Left lung (tissue), 10 donors: Measurements from ENCODE around the gene RUFY4. TPM values are rescaled to one million over a fixed set of nuclear protein-coding genes. Genes with fewer than 3 reads are reported as not detected.

Experiments
- ATAC-seq: fragments of 200-7000 bp; cut with Tn5 transposase; one replicate; pipeline ENCODE4 v1.9.1; 2020; ENCODE audit warnings: moderate library complexity
- DNase-seq, 4 donors: peaks; one replicate each; pipeline ENCODE4 v3.0.0-alpha.2; 2013 to 2020
- H3K27ac ChIP-seq, 2 donors: fragments of 200-600 bp; sonication (generic) in 1 of 2; one replicate each; pipeline versions ENCODE4 v1.5.0 to v1.8.0; 2020 to 2021
- H3K27me3 ChIP-seq, 2 donors: fragments of 200-600 bp; sonication (generic) in 1 of 2; one replicate each; pipeline versions ENCODE4 v1.5.0 to v1.8.0; 2020 to 2021
- H3K36me3 ChIP-seq, 2 donors: fragments of 200-600 bp; sonication (generic) in 1 of 2; one replicate each; pipeline versions ENCODE4 v1.5.0 to v1.8.0; 2020 to 2021
- H3K4me1 ChIP-seq, 2 donors: fragments of 200-600 bp; one replicate each; pipeline ENCODE4 v1.8.0; 2021
- H3K4me3 ChIP-seq, 2 donors: fragments of 200-600 bp; sonication (generic) in 1 of 2; one replicate each; pipeline versions ENCODE4 v1.5.0 to v1.8.0; 2020 to 2021; ENCODE audit warnings: mild to moderate bottlenecking in 1 of 2
- H3K9me3 ChIP-seq, 2 donors: fragments of 200-600 bp; sonication (generic) in 1 of 2; one replicate each; pipeline versions ENCODE4 v1.5.0 to v1.8.0; 2020 to 2021
- intact Hi-C, 2 donors: fragments of 100-400 bp; cut with DNase I; formaldehyde crosslinking; loops; one replicate each; pipeline versions ENCODE4 v1.11.2 to v1.14.2; 2022
- polyA plus RNA-seq, 6 donors: library from polyadenylated mRNA; unstranded; fragments of 120-200 nt; gene quantifications; one replicate each; pipeline ENCODE4 v1.2.1, GENCODE V29; 2013; ENCODE audit not compliant: insufficient read length in 6 of 6
- total RNA-seq, 2 donors: library from RNA; stranded (reverse); fragmentation: NEBNext Ultra II Directional; extraction: Animal tissue kit (Norgen Biotek cat#: 25700); gene quantifications; one replicate each; pipeline ENCODE4 v1.2.1, GENCODE V29; 2021
- TF ChIP-seq, protein P1 (sequence below), 2 donors: fragments of 200-600 bp; sonication (generic) in 1 of 2; IDR thresholded peaks; one replicate each; pipeline versions ENCODE4 v1.5.0 to v1.8.0; 2021; ENCODE audit warnings: antibody characterized with exemption in 2 of 2
- donor health status: DM: no; HTN: yes; CAD: no.
- donor health status: DM: no; HTN: no; CAD: no.

RUFY4 gene
- total and polyA plus RNA-seq, 8 donors: 0.41 to 0.74 (median 0.51) TPM; not detected in 1

DNA sequence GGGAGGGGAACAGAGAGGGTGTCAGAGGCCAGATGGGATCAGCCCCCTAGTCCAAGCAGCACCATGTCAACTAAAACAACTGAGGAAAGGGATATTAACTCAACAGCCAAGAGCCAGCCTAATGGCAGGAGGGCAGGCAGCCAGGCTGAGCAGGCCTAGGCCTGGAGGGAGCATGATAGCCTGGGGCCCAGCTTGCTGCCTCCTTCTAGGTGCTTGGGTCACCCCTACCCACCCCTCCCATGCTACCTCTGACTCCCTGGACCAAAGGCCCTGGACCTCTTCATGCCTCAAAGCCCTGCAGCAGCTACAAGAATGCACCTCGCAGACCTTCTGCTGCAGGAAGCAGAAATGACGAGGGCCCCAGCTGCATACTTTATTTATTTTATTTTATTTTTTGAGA is 44.2 kb upstream of the RUFY4 start:
- no peak overlapping the region for H3K27ac ChIP-seq
- ATAC-seq (no peak), DNase-seq (peak in 1 of 4 donors; percentile 18)
- TF ChIP-seq, protein P1, sequence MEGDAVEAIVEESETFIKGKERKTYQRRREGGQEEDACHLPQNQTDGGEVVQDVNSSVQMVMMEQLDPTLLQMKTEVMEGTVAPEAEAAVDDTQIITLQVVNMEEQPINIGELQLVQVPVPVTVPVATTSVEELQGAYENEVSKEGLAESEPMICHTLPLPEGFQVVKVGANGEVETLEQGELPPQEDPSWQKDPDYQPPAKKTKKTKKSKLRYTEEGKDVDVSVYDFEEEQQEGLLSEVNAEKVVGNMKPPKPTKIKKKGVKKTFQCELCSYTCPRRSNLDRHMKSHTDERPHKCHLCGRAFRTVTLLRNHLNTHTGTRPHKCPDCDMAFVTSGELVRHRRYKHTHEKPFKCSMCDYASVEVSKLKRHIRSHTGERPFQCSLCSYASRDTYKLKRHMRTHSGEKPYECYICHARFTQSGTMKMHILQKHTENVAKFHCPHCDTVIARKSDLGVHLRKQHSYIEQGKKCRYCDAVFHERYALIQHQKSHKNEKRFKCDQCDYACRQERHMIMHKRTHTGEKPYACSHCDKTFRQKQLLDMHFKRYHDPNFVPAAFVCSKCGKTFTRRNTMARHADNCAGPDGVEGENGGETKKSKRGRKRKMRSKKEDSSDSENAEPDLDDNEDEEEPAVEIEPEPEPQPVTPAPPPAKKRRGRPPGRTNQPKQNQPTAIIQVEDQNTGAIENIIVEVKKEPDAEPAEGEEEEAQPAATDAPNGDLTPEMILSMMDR (IDR thresholded peaks at IDR 0.05): no peak
- no peaks in the 10 kb centered on the region for H3K9me3 ChIP-seq
- H3K4me3 ChIP-seq: no peak overlapping the region
- H3K4me1 ChIP-seq: peaks cover 0 to 4% of the 10 kb centered on the region in 2 donors
- intact Hi-C loops: no loop called here
- H3K36me3 ChIP-seq: no peaks in the 10 kb centered on the region
- H3K27me3 ChIP-seq: no peaks in the 10 kb centered on the region

DNA sequence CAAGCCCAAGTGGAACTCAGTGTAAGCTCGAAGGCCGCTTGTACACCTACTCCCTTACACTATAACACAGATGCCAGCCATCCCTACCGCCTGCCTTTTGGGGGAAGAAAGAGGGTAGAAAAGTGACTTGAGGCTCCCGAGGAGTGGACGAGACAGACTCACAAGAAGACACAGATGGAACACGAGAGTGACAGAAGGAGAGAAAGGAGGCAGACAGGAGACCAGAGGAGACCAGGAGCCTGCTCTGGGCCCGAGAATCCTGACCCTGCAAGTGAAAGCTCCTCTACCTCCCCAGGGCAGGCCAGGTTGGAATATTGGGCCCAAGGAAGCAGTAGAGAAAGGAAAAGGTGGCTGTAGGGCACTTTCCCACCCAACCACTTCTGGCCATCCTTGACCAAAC is 42.8 kb upstream of the RUFY4 start:
- H3K27ac ChIP-seq: no peak overlapping the region
- no peaks in the 10 kb centered on the region for H3K9me3 ChIP-seq
- H3K4me1 ChIP-seq: peaks cover 0 to 4% of the 10 kb centered on the region in 2 donors
- DNase-seq (no peak), ATAC-seq (no peak)
- TF ChIP-seq, protein P1 (IDR thresholded peaks at IDR 0.05): no peak
- no peaks in the 10 kb centered on the region for H3K36me3 ChIP-seq
- H3K27me3 ChIP-seq: no peaks in the 10 kb centered on the region
- H3K4me3 ChIP-seq: no peak overlapping the region
- intact Hi-C loops: no loop called here

DNA sequence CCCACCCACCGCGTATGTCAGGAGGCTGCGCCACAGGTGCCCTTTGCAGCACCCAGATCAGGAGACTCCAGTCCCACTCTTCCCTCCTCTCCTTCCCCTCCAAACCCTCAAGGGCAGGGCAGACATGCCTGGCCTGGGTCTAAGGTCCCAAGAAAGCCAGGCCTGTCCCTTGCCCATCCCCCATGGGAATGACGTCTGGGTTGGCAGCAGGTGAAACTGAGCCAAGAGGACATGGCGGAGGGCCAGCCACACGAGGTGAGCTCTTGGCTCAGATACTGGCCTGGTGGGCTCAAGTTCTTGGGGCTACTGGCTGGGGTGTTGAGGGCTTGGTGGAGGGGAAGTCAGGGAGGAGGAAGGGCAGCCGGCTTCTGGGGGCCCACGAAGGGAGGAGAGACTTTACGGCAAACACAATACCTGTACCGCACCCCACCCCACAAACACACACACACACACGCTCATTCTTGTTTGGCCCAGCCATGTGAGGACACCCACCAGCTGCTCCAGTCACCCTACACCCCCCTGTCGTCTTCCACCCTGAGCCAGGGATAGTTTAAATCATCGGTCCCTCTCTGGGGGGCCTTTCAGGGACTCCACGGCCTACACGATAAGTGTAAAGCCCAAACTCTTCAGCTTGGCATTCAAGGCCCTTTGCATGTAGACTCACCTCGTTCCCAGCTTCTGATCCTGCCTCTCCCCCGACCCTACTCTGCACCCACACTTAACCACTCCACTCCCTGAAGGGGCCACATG is 42.2 kb upstream of the RUFY4 start:
- peak in 3 of 4 donors; percentile 46 to 62 (median 55) for DNase-seq
- Histone ChIP-seq H3K9me3 (no peaks in the 10 kb centered on the region), H3K36me3 (no peaks in the 10 kb centered on the region), H3K4me3 (no peak overlapping the region), H3K27ac (no peak overlapping the region), H3K4me1 (peaks cover 0 to 4% of the 10 kb centered on the region in 2 donors), H3K27me3 (no peaks in the 10 kb centered on the region)
- intact Hi-C loops: no loop called here
- ATAC-seq: peak; percentile 74
- TF ChIP-seq, protein P1 (IDR thresholded peaks at IDR 0.05): no peak

DNA sequence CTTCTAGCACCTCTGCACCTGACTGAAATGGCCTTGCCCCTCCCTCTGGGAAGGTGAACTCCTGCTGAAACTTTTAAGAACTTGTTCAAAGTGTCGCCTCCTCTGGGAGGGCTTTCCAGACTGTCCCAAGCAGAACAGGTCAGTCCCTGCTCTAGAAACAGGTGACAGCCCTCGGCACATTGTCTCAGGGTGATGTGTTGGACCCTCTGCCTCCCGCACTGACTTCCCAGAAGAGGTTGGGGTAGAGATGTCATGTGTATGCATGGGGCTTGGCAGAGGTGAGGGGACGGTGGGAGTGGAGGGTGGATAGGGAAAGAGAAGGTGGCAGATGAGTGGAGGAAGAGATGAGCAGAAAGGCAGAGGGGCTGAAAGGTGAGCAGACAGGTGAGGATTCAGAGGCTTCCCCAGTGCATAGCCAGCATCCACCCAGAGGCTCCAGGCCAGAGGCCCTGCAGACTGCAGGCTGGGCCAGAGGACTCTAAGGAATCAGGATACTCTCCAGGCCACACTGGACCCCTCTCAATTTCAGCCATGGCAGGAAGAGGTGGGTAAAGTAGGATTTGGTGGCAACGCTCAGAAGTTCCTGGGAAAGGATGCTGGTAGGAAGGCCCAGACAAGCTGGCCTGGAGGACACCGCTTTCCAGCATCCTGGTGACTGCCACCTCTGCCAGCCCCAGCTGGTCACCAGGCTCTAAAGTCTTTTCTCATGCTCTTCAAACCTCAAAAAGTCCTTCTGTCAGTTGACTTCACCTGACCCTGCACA is 41.4 kb upstream of the RUFY4 start:
- Histone ChIP-seq H3K9me3 (no peaks in the 10 kb centered on the region), H3K4me1 (peaks cover 0 to 4% of the 10 kb centered on the region in 2 donors), H3K4me3 (no peak overlapping the region), H3K27ac (no peak overlapping the region), H3K27me3 (no peaks in the 10 kb centered on the region), H3K36me3 (no peaks in the 10 kb centered on the region)
- peak; percentile 3 for ATAC-seq
- TF ChIP-seq, protein P1 (IDR thresholded peaks at IDR 0.05): no peak
- intact Hi-C loops: no loop called here
- DNase-seq: no peak

DNA sequence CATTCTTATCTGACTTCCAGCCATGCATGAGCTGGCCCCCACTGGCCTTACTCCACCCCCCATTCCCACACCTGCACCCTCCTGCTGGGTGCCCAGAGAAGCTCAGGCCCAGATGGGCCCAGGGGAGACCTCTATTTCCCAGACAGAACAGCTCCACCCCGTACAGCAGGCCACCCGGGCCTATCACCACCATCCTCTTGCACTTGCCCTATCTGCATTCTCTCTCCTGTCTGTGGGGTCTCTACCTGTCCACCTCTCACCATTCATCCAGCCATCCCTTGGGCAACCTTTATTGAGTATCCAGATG is 40.9 kb upstream of the RUFY4 start:
- Histone ChIP-seq H3K27me3 (peaks cover 0 to 3% of the 10 kb centered on the region in 2 donors), H3K36me3 (no peaks in the 10 kb centered on the region), H3K27ac (no peak overlapping the region), H3K4me3 (no peak overlapping the region), H3K9me3 (no peaks in the 10 kb centered on the region), H3K4me1 (peaks cover 0 to 4% of the 10 kb centered on the region in 2 donors)
- DNase-seq (no peak), ATAC-seq (no peak)
- intact Hi-C loops: no loop called here
- TF ChIP-seq, protein P1 (IDR thresholded peaks at IDR 0.05): no peak
